Caco-2 (cell line): ENCODE data around the gene YBX1. TPM values are rescaled to one million over a fixed set of nuclear protein-coding genes. Genes with fewer than 3 reads are reported as not detected.
A peak's percentile ranks its signal among the peaks of the same experiment; 100 is the strongest.
"Not testable (repeated sequence)": the region's sequence is repeated elsewhere in the genome, so short reads cannot be mapped to it uniquely, and the experiment has no call there.

Source experiments
- BruUV-seq: library from RNA; stranded (reverse); fragments of 400-500 nt; replicated peaks from 2 replicates; lab custom pipeline; 2021; lab: Mats Ljungman, UMichigan
- CTCF ChIA-PET: fragments of 300-600 bp; sonication (Branson Sonifier 250); formaldehyde crosslinking; loops from one replicate; lab custom pipeline; 2022; ENCODE audit warnings: antibody characterized with exemption; lab: Charles Lee
- POLR2A ChIA-PET: fragments of 300-600 bp; sonication (Branson Sonifier 250); formaldehyde crosslinking; loops from one replicate; lab custom pipeline; 2022; ENCODE audit warnings: antibody characterized with exemption; lab: Charles Lee
- DNase-seq, 2 experiments: peaks; one replicate each; pipeline versions ENCODE4 v3.0.0 to v3.0.0-alpha.2; 2020 to 2022
- H3K27me3 ChIP-seq: replicated peaks from 2 replicates; pipeline ENCODE4 v1.6.0; 2011; ENCODE audit warnings: low read length; ENCODE audit not compliant: control insufficient read depth, insufficient read depth
- H3K36me3 ChIP-seq: 2 replicates; pipeline ENCODE4 v1.5.1; 2011; ENCODE audit warnings: low read length; ENCODE audit not compliant: control insufficient read depth, insufficient read depth
- H3K4me1 ChIP-seq: fragments of 250-450 bp; sonication (Bioruptor Pico); 2 replicates; pipeline ENCODE4 v1.5.1; 2020; ENCODE audit warnings: mild to moderate bottlenecking
- H3K4me3 ChIP-seq: 2 replicates; pipeline ENCODE4 v1.5.1; 2011; ENCODE audit warnings: low read depth, mild to moderate bottlenecking, control low read depth, low read length
- H3K9me3 ChIP-seq: fragments of 250-450 bp; sonication (Bioruptor Pico); 2 replicates; pipeline ENCODE4 v1.5.1; 2020; ENCODE audit warnings: mild to moderate bottlenecking, moderate library complexity
- H3K27ac Mint-ChIP-seq: one replicate; pipeline ENCODE4 v1.8.0; 2022; ENCODE audit warnings: mixed read lengths; ENCODE audit not compliant: unreplicated experiment
- H3K27me3 Mint-ChIP-seq: one replicate; pipeline ENCODE4 v1.8.0; 2022; ENCODE audit warnings: mixed read lengths; ENCODE audit not compliant: insufficient read depth, unreplicated experiment
- H3K36me3 Mint-ChIP-seq: one replicate; pipeline ENCODE4 v1.8.0; 2022; ENCODE audit warnings: mild to moderate bottlenecking, mixed read lengths; ENCODE audit not compliant: insufficient read depth, unreplicated experiment
- H3K4me1 Mint-ChIP-seq: one replicate; pipeline ENCODE4 v1.8.0; 2022; ENCODE audit warnings: low read depth, mixed read lengths; ENCODE audit not compliant: unreplicated experiment
- H3K4me3 Mint-ChIP-seq: one replicate; pipeline ENCODE4 v1.8.0; 2022; ENCODE audit warnings: mild to moderate bottlenecking, moderate library complexity, mixed read lengths; ENCODE audit not compliant: unreplicated experiment
- H3K9me3 Mint-ChIP-seq: one replicate; pipeline ENCODE4 v1.8.0; 2022; ENCODE audit warnings: mixed read lengths; ENCODE audit not compliant: unreplicated experiment
- intact Hi-C: fragments of 100-400 bp; cut with micrococcal nuclease; formaldehyde crosslinking; loops from one replicate; pipeline ENCODE4 v1.10.0; 2022; ENCODE audit not compliant: unreplicated experiment
- total RNA-seq: library from RNA; stranded (reverse); gene quantifications from 2 replicates; pipeline ENCODE4 v1.2.3, GENCODE V29; 2022
- TF ChIP-seq, protein P1 (sequence below), 2 experiments: fragments of 200-600 bp in 1 of 2; IDR thresholded peaks; 1 replicate in 1 of 2; 2 replicates in 1 of 2; pipeline versions ENCODE4 v1.5.1 to v1.8.0; 2011 to 2022; ENCODE audit warnings: antibody characterized with exemption in 1 of 2, control low read depth in 1 of 2, inconsistent platforms in 1 of 2, low read depth in 1 of 2, low read length in 1 of 2, mild to moderate bottlenecking in 1 of 2, moderate library complexity in 1 of 2; ENCODE audit not compliant: insufficient read depth in 1 of 2, severe bottlenecking in 1 of 2, unreplicated experiment in 1 of 2

The YBX1 gene
- total RNA-seq, 1 experiment from 2014 or later = 567 TPM

DNA sequence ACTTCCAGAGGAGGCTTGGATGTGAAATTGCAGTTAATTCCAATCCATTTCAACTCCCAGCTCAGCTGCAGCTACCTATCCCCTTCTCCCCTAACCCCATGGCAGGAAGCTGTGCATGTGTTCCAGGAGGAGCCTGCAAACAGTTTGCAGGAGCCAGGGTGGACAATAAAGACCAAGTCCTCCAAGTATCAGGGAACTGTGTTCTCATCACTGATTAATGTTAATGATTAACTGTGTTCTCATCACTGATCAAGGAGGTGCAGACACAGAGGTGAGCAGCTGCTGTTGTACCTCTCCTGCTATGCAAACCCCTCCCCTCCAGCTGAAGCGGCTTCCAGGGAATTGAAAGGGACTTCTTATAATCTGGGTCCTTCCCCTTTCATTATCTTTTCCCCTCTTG is 38.6 kb downstream of the YBX1 start:
- Histone ChIP-seq H3K4me3 (no peak overlapping the region), H3K4me1 (no peaks in the 10 kb centered on the region), H3K27me3 (no peaks in the 10 kb centered on the region), H3K36me3 (no peaks in the 10 kb centered on the region), H3K9me3 (no peaks in the 10 kb centered on the region)
- peak; percentile 40 to 45 for DNase-seq
- no peak overlapping the region for H3K4me3 Mint-ChIP-seq
- H3K36me3 Mint-ChIP-seq = peaks cover 26% of the 10 kb centered on the region
- no peaks in the 10 kb centered on the region for H3K4me1 Mint-ChIP-seq
- no peak overlapping the region for H3K27ac Mint-ChIP-seq
- ChIA-PET POLR2A (no interaction called here), CTCF (interaction anchor here (0.6 kb wide), 1 partner anchor 20 kb away, joined by 4 read pairs; no protein-coding TSS in a partner anchor)
- H3K27me3 Mint-ChIP-seq = no peaks in the 10 kb centered on the region
- no TSS peak for BruUV-seq
- TF ChIP-seq, protein P1, sequence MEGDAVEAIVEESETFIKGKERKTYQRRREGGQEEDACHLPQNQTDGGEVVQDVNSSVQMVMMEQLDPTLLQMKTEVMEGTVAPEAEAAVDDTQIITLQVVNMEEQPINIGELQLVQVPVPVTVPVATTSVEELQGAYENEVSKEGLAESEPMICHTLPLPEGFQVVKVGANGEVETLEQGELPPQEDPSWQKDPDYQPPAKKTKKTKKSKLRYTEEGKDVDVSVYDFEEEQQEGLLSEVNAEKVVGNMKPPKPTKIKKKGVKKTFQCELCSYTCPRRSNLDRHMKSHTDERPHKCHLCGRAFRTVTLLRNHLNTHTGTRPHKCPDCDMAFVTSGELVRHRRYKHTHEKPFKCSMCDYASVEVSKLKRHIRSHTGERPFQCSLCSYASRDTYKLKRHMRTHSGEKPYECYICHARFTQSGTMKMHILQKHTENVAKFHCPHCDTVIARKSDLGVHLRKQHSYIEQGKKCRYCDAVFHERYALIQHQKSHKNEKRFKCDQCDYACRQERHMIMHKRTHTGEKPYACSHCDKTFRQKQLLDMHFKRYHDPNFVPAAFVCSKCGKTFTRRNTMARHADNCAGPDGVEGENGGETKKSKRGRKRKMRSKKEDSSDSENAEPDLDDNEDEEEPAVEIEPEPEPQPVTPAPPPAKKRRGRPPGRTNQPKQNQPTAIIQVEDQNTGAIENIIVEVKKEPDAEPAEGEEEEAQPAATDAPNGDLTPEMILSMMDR (IDR thresholded peaks at IDR 0.05; ENCODE audit: insufficient read depth in 1 of 2, low read depth in 1 of 2, low read length in 1 of 2, severe bottlenecking in 1 of 2, unreplicated experiment in 1 of 2) = no peak
- intact Hi-C loops = no loop called here
- no peaks in the 10 kb centered on the region for H3K9me3 Mint-ChIP-seq

DNA sequence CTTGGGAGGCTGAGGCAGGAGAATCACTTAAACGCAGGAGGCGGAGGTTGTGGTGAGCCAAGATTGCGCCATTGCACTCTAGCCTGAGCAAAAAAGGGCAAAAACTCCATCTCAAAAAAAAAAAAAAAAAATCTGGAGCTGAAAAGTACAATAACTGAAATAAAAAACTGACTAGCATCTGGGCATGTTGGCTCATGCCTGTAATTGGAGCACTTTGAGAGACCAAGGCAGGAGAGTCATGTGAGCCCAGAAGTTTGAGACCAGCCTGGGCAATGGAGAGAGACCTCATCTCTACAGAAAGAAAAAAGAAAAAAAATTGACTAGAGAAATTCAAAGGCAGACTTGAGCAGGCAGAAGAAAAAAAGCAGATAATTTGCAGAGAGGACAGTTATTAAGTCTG is 39.7 kb downstream of the YBX1 start:
- BruUV-seq = no TSS peak
- H3K9me3 Mint-ChIP-seq = no peaks in the 10 kb centered on the region
- no peaks in the 10 kb centered on the region for H3K4me1 Mint-ChIP-seq
- peak overlapping the region; percentile 69 for H3K27ac Mint-ChIP-seq
- DNase-seq = no peak
- intact Hi-C loops = no loop called here
- no peak overlapping the region for H3K4me3 Mint-ChIP-seq
- no peaks in the 10 kb centered on the region for H3K4me1 ChIP-seq
- H3K27me3 Mint-ChIP-seq = no peaks in the 10 kb centered on the region
- no peak overlapping the region for H3K4me3 ChIP-seq
- TF ChIP-seq, protein P1 (IDR thresholded peaks at IDR 0.05; ENCODE audit: insufficient read depth in 1 of 2, low read depth in 1 of 2, low read length in 1 of 2, severe bottlenecking in 1 of 2, unreplicated experiment in 1 of 2) = no peak
- H3K36me3 ChIP-seq = no peaks in the 10 kb centered on the region
- H3K9me3 ChIP-seq = no peaks in the 10 kb centered on the region
- H3K36me3 Mint-ChIP-seq = peaks cover 18% of the 10 kb centered on the region
- ChIA-PET CTCF (no interaction called here), POLR2A (interaction anchor here (0.6 kb wide), 1 partner anchor 404 kb away, joined by 4 read pairs; no protein-coding TSS in a partner anchor)
- H3K27me3 ChIP-seq = no peaks in the 10 kb centered on the region

DNA sequence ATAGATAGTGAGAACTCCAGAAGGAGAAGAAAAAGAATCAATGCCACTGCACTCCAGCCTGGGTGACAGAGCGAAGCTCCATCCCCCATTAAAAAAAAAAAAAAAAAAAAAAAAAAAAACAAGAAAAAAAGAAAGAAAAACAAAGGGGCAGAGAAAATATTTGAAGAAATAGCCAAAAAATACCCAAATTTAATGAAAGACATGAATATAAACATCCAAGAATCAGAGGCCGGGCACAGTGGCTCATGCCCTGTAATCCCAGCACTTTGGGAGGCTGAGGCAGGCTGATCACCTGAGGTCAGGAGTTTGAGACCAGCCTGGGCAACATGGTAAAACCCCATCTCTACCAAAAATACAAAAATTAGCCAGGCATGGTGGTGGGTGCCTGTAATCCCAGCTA is 40.2 kb downstream of the YBX1 start:
- POLR2A ChIA-PET = interaction anchor here (0.6 kb wide), 1 partner anchor 403 kb away, joined by 4 read pairs; no protein-coding TSS in a partner anchor
- H3K9me3 Mint-ChIP-seq, CTCF ChIA-PET, H3K4me3 Mint-ChIP-seq, H3K4me1 Mint-ChIP-seq, H3K4me3 ChIP-seq, H3K27me3 Mint-ChIP-seq, DNase-seq, H3K36me3 ChIP-seq, H3K4me1 ChIP-seq, BruUV-seq, intact Hi-C loops, H3K9me3 ChIP-seq, H3K27me3 ChIP-seq: not testable (repeated sequence)
- Mint-ChIP-seq H3K36me3 (peaks cover 13% of the 10 kb centered on the region), H3K27ac (peak overlapping the region; percentile 69)
